ENCODE data around the gene TADA2B.
A peak's percentile ranks its signal among the peaks of the same experiment; 100 is the strongest.

TADA2B gene

DNA sequence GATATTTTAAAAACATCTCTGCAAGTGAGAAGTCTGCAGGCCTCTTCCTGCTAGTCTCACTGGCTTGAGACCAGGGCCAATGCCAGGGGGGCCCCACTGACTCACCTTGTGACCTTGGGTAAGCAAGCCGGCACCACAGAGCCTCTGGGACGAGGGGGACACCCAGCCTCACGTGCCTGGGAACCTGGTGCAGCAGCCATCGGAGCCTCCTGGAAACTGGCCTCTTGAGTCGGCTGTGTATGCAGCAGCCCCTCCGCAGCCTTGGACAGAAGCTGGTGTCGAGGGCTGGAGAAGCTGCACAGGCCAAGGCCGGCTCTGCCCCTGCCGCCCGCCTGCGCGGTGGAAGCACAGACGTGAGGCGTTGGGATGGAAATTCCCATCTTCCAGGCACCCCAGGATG is 8.7 kb downstream of the TADA2B start:
- Histone ChIP-seq H3K9ac (ENCODE audit: low read length) (peak overlapping the region; percentile 0), H3K4me1 (ENCODE audit: insufficient read depth, low read length) (peaks cover 33% of the 10 kb centered on the region), H3K9me3 (ENCODE audit: low read length) (no peaks in the 10 kb centered on the region), H3K27me3 (ENCODE audit: control insufficient read depth in 1 of 2, insufficient read depth in 2 of 2, low read length in 2 of 2) (no peaks in the 10 kb centered on the region), H3K36me3 (ENCODE audit: insufficient read depth, low read length) (peaks cover 31% of the 10 kb centered on the region), H3K4me3 (ENCODE audit: low read depth in 1 of 2, low read length in 2 of 2) (no peak overlapping the region), H3K27ac (ENCODE audit: low read depth, low read length) (no peak overlapping the region)

DNA sequence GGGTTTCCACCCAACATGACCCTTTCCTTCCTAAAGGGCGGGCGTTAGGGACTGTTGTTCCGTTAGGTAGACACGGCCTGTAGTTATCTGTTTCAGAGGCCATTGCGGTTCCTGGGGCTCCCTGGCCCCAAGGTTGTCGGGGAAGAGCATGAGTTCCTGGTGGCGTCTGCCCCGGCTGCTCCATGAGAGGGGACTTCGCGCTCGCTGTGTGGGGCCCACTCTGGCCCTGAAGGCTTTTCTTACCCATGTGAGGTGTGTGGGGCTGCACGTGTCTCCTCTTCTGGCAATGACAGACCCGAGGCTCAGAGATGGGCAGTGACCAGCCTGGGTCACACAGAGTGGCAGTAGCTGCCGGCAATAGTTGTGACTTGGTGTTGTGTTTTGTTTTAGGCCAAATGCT is 9.1 kb downstream of the TADA2B start:
- Histone ChIP-seq H3K9me3 (ENCODE audit: low read length) (no peaks in the 10 kb centered on the region), H3K27ac (ENCODE audit: low read depth, low read length) (no peak overlapping the region), H3K27me3 (ENCODE audit: control insufficient read depth in 1 of 2, insufficient read depth in 2 of 2, low read length in 2 of 2) (no peaks in the 10 kb centered on the region), H3K4me3 (ENCODE audit: low read depth in 1 of 2, low read length in 2 of 2) (no peak overlapping the region), H3K36me3 (ENCODE audit: insufficient read depth, low read length) (peaks cover 31% of the 10 kb centered on the region), H3K4me1 (ENCODE audit: insufficient read depth, low read length) (peaks cover 28% of the 10 kb centered on the region), H3K9ac (ENCODE audit: low read length) (peak overlapping the region; percentile 0)

DNA sequence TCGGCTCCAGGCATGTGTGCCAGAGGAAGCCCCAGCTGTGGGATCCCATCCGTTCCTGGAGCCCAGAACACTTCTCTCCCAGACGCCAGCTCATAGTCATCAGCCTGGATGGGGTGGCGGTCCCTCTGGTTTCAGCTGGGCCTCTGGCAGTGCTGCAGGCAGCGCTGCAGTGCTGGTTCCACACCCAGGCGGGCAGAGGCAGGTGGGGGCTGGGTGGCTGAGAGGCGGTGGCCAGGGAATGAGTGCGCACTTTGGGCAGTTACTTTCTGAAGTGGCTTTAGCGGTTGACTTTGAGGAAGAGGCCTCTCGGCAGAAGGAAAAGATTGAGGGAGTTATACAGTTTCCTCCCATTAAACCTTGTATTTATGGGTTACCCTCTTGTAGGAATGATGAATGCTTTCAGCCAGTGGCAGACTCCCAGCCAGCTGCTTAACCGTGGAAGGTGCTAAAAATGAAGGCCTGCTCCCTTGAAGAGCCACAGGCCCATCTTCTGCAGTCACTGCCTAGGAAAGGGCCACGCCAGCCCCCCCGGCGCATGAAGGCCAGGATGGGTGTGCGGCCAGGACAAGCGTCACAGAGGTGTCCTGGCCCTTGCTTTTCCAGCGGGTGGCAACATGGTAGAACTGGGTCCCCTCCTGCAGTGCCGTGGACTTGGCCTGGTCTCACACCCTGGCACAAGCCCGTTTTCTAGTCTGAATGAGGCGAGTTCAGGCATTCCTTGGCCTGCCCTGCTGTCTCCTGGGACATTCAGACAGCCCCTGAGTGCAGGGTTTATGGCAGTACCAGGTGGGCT is 9.9 kb downstream of the TADA2B start:
- peaks cover 31% of the 10 kb centered on the region for H3K36me3 ChIP-seq (ENCODE audit: insufficient read depth, low read length)
- no peaks in the 10 kb centered on the region for H3K9me3 ChIP-seq (ENCODE audit: low read length)
- peak overlapping the region; percentile 69 for H3K27ac ChIP-seq (ENCODE audit: low read depth, low read length)
- H3K27me3 ChIP-seq (ENCODE audit: control insufficient read depth in 1 of 2, insufficient read depth in 2 of 2, low read length in 2 of 2) = no peaks in the 10 kb centered on the region
- H3K4me1 ChIP-seq (ENCODE audit: insufficient read depth, low read length) = peaks cover 23% of the 10 kb centered on the region
- no peak overlapping the region for H3K4me3 ChIP-seq (ENCODE audit: low read depth in 1 of 2, low read length in 2 of 2)
- no peak overlapping the region for H3K9ac ChIP-seq (ENCODE audit: low read length)

DNA sequence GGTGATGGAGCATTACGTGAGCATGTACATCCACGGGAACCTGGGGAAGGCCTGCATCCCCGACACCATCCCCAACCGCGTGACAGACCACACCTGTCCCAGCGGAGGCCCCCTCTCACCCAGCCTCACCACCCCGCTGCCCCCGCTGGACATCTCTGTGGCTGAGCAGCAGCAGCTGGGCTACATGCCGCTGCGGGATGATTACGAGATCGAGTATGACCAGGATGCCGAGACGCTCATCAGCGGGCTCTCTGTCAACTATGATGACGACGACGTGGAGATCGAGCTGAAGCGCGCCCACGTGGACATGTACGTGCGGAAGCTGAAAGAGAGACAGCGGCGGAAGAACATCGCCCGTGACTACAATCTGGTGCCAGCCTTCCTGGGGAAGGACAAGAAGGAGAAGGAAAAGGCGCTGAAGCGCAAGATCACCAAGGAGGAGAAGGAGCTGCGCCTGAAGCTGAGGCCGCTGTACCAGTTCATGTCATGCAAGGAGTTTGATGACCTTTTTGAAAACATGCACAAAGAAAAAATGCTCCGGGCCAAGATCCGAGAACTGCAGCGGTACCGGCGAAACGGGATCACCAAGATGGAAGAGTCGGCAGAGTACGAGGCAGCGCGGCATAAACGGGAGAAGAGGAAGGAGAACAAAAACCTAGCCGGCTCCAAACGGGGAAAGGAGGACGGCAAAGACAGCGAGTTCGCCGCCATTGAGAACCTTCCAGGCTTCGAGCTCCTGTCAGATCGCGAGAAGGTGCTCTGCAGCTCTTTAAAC is 11.1 kb downstream of the TADA2B start:
- no peak overlapping the region for H3K27ac ChIP-seq (ENCODE audit: low read depth, low read length)
- H3K9ac ChIP-seq (ENCODE audit: low read length) = no peak overlapping the region
- no peaks in the 10 kb centered on the region for H3K27me3 ChIP-seq (ENCODE audit: control insufficient read depth in 1 of 2, insufficient read depth in 2 of 2, low read length in 2 of 2)
- peaks cover 36% of the 10 kb centered on the region for H3K36me3 ChIP-seq (ENCODE audit: insufficient read depth, low read length)
- peaks cover 23% of the 10 kb centered on the region for H3K4me1 ChIP-seq (ENCODE audit: insufficient read depth, low read length)
- no peak overlapping the region for H3K4me3 ChIP-seq (ENCODE audit: low read depth in 1 of 2, low read length in 2 of 2)
- H3K9me3 ChIP-seq (ENCODE audit: low read length) = no peaks in the 10 kb centered on the region

DNA sequence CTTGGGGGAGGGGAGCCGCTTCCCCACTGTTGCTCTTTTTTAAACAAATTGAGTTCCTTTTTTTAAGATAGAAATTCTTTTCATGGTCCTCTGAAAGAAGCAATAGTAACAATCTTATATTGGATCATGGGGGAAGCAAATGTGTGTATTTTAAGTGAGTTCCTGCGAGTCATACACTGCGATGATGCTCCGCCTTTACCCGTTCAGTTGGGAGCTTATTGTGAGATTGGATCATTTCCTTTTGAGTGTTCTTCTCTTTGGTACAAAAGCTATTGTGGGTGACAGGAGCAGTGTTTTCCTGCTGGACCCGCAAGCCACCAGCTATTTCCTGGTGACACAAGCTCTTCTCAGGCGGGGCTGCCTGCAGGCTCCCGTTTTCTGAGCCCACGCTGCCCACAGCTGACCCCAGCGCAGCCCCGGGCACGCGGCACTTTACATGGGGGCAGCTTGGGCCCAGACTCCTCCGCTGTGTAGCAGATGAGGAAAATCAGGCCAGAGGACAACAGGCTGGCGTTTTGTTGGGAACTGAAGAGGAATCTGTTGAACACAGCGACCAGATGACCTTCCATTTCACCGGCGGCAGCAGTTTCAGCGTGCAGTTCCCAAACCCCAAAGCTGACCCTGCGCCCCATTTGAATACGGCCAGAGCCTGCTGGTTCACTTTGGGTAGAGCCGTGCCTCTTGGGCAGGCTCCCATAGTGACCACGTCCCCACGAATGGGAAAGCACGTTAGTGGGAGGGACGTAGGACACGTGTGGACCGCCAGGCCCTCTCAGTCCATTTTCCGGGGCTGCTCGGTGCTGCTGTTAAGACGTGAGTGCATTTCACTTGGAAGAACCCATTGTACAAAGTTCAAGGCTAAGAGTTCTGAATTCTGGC is 12.2 kb downstream of the TADA2B start:
- H3K9me3 ChIP-seq (ENCODE audit: low read length) = no peaks in the 10 kb centered on the region
- H3K4me1 ChIP-seq (ENCODE audit: insufficient read depth, low read length) = peaks cover 23% of the 10 kb centered on the region
- no peaks in the 10 kb centered on the region for H3K27me3 ChIP-seq (ENCODE audit: control insufficient read depth in 1 of 2, insufficient read depth in 2 of 2, low read length in 2 of 2)
- no peak overlapping the region for H3K9ac ChIP-seq (ENCODE audit: low read length)
- peaks cover 46% of the 10 kb centered on the region for H3K36me3 ChIP-seq (ENCODE audit: insufficient read depth, low read length)
- H3K4me3 ChIP-seq (ENCODE audit: low read depth in 1 of 2, low read length in 2 of 2) = no peak overlapping the region
- H3K27ac ChIP-seq (ENCODE audit: low read depth, low read length) = no peak overlapping the region

DNA sequence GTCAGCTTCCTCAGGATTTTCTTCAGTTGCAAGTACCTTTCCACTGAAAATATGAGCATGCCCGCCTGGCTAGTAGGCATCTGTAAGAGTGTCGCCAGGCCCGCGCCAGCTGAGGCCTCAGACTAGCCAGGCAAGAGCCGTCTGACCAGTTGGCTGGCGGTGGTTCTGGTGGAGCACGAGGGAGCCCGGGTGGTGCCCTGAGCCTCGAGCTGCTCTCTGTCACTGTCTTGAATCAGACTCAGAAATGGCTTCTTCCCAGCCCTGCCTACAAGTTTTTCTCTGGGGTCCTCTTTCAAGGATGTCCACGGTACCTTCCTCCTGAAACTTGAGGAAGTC is 12.8 kb downstream of the TADA2B start:
- Histone ChIP-seq H3K9me3 (ENCODE audit: low read length) (no peaks in the 10 kb centered on the region), H3K4me1 (ENCODE audit: insufficient read depth, low read length) (peaks cover 23% of the 10 kb centered on the region), H3K9ac (ENCODE audit: low read length) (no peak overlapping the region), H3K36me3 (ENCODE audit: insufficient read depth, low read length) (peaks cover 52% of the 10 kb centered on the region), H3K27me3 (ENCODE audit: control insufficient read depth in 1 of 2, insufficient read depth in 2 of 2, low read length in 2 of 2) (no peaks in the 10 kb centered on the region), H3K4me3 (ENCODE audit: low read depth in 1 of 2, low read length in 2 of 2) (no peak overlapping the region), H3K27ac (ENCODE audit: low read depth, low read length) (no peak overlapping the region)

DNA sequence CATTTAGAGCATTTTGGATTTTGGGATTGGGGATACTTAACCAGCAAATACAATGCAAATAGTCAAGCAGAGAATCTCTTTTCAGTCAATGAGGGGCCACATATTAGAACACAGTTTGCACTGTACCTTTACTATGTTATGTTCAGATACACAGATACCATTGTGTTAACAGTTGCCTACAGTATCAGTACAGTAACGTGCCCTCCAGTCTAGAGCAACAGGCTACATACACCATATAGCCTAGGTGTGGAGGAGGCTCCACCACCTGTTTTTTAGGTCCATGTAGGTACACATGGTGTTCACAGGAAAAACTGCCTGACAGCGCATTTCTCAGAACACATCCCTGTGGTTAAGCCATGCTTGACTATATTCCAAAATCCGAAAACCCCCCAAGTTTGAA is 15.6 kb downstream of the TADA2B start:
- peaks cover 4% of the 10 kb centered on the region for H3K4me1 ChIP-seq (ENCODE audit: insufficient read depth, low read length)
- peaks cover 73% of the 10 kb centered on the region for H3K36me3 ChIP-seq (ENCODE audit: insufficient read depth, low read length)
- no peaks in the 10 kb centered on the region for H3K27me3 ChIP-seq (ENCODE audit: control insufficient read depth in 1 of 2, insufficient read depth in 2 of 2, low read length in 2 of 2)
- no peaks in the 10 kb centered on the region for H3K9me3 ChIP-seq (ENCODE audit: low read length)
- H3K4me3 ChIP-seq (ENCODE audit: low read depth in 1 of 2, low read length in 2 of 2) = no peak overlapping the region
- no peak overlapping the region for H3K27ac ChIP-seq (ENCODE audit: low read depth, low read length)
- no peak overlapping the region for H3K9ac ChIP-seq (ENCODE audit: low read length)

DNA sequence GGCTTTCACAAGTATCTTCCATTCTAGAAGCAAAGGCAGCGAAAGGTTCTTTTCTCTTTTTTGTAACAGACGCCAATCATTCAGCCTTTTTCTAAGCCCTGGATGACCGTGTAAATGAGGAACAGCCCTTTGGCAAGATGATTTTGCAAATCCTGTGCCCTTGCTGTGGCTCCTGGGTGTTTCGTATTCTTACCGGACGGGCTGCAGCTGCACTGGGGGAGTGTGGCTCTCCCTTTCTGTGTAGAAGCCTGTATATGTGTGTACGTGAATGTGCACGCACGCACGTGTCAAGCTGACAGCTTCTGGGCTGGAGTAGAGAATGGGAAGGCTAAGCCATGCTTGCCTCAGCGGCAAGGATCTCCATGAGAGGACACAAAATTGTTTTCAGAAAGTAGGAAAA is 16.5 kb downstream of the TADA2B start:
- H3K9ac ChIP-seq (ENCODE audit: low read length) = no peak overlapping the region
- no peaks in the 10 kb centered on the region for H3K4me1 ChIP-seq (ENCODE audit: insufficient read depth, low read length)
- H3K36me3 ChIP-seq (ENCODE audit: insufficient read depth, low read length) = peaks cover 70% of the 10 kb centered on the region
- no peaks in the 10 kb centered on the region for H3K27me3 ChIP-seq (ENCODE audit: control insufficient read depth in 1 of 2, insufficient read depth in 2 of 2, low read length in 2 of 2)
- H3K9me3 ChIP-seq (ENCODE audit: low read length) = no peaks in the 10 kb centered on the region
- H3K27ac ChIP-seq (ENCODE audit: low read depth, low read length) = no peak overlapping the region
- no peak overlapping the region for H3K4me3 ChIP-seq (ENCODE audit: low read depth in 1 of 2, low read length in 2 of 2)

DNA sequence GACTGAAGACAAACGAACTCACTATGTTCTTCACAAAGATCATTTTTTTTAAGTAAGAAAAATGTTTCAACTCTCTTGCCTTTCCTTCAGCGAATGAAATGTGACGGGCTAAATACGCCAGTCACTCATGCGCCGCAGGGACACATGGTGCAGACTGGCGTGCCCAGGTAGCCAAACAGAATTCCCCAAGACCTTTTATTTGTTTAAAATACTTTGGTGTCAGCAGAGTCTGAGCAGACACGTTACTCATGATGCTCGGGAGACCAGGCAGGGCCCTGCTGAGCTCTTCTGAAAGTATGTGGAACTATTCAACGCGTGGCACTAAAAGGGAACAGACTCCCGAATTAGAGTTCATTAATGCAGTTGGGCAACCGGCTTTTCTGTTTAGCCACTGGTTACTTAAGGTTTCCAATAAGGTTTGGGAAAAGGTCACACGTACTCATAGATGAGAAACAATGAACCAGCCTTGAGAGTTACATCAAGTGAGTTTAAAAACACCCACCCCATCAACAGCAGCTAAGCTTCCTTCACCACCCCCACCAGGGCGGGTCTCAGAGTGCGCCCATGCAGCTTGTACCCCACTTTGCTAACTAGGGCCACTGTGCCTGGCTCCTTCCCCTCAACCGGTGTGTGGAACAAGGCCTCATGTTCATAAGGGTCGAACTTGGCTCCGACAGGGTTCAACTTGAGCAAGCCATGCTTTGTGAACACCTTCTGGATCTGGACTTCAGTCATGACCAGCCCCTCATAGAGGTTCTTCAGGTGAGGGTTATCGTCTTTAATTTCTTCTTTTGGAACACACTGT is 17.4 kb downstream of the TADA2B start:
- Histone ChIP-seq H3K4me1 (ENCODE audit: insufficient read depth, low read length) (no peaks in the 10 kb centered on the region), H3K9me3 (ENCODE audit: low read length) (no peaks in the 10 kb centered on the region), H3K36me3 (ENCODE audit: insufficient read depth, low read length) (peaks cover 67% of the 10 kb centered on the region), H3K27me3 (ENCODE audit: control insufficient read depth in 1 of 2, insufficient read depth in 2 of 2, low read length in 2 of 2) (no peaks in the 10 kb centered on the region), H3K4me3 (ENCODE audit: low read depth in 1 of 2, low read length in 2 of 2) (no peak overlapping the region), H3K9ac (ENCODE audit: low read length) (no peak overlapping the region), H3K27ac (ENCODE audit: low read depth, low read length) (no peak overlapping the region)

DNA sequence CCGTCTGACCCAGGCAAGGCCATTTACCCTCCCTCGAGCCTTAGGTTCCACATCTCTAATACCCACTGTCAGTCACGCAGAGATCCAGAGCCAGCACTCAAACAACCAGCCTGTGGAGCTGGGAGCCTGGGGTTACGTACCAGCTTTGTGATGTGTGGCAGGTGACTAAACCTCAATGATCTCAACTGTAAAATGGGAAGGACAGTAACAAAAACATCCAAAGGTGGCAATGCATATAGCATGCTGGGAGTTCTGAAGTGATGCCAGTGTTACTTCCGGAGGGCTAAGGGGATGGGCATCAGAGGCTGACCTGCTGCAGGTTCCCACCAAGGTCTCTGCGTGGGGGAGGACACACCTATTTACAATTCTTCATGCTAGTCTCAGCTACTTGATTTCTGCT is 18.6 kb downstream of the TADA2B start:
- Histone ChIP-seq H3K4me3 (ENCODE audit: low read depth in 1 of 2, low read length in 2 of 2) (no peak overlapping the region), H3K4me1 (ENCODE audit: insufficient read depth, low read length) (peaks cover 10% of the 10 kb centered on the region), H3K27me3 (ENCODE audit: control insufficient read depth in 1 of 2, insufficient read depth in 2 of 2, low read length in 2 of 2) (no peaks in the 10 kb centered on the region), H3K27ac (ENCODE audit: low read depth, low read length) (no peak overlapping the region), H3K9me3 (ENCODE audit: low read length) (no peaks in the 10 kb centered on the region), H3K9ac (ENCODE audit: low read length) (no peak overlapping the region), H3K36me3 (ENCODE audit: insufficient read depth, low read length) (peaks cover 55% of the 10 kb centered on the region)

DNA sequence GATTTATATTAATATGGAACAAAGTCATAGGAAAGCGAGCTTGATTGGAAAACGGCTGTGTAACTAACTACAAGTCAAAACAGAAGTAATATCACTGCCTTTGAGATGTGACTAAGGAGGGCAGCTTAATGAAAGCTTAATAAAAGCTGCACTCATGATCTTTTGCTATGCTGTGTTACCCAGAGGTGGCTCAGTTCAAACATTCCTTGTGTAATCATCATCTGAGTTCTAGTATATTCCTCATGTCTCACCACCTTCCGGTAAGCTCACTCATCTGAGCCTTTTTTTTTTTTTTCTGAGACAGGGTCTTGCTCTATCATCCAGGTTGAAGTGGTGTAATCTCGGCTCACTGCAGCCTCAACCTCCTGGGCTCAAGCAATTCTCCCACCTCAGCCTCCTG is 19.6 kb downstream of the TADA2B start:
- H3K36me3 ChIP-seq (ENCODE audit: insufficient read depth, low read length) = peaks cover 54% of the 10 kb centered on the region

More for the DNA sequence above, 19.6 kb downstream of the TADA2B start:
- Histone ChIP-seq H3K27me3 (ENCODE audit: control insufficient read depth in 1 of 2, insufficient read depth in 2 of 2, low read length in 2 of 2) (no peaks in the 10 kb centered on the region), H3K4me3 (ENCODE audit: low read depth in 1 of 2, low read length in 2 of 2) (no peak overlapping the region), H3K27ac (ENCODE audit: low read depth, low read length) (no peak overlapping the region), H3K4me1 (ENCODE audit: insufficient read depth, low read length) (peaks cover 15% of the 10 kb centered on the region), H3K9me3 (ENCODE audit: low read length) (no peaks in the 10 kb centered on the region), H3K9ac (ENCODE audit: low read length) (no peak overlapping the region)

Measured in muscle layer of colon (tissue), 2 donors.